ENCODE results near the gene TRMT44.
"Not testable (repeated sequence)": the region's sequence is repeated elsewhere in the genome, so short reads cannot be mapped to it uniquely, and the experiment has no call there.

Gene TRMT44

GRCh38 chr4:8414377-8414776 lies 26.2 kb upstream of the TRMT44 start:
- H3K4me3 ChIP-seq (ENCODE audit: low read depth, low read length): no peak overlapping the region
- no peak for TF ChIP-seq CTCF (IDR thresholded peaks at IDR 0.05; ENCODE audit: low read depth, low read length)

- no peak for TF ChIP-seq CTCF (IDR thresholded peaks at IDR 0.05; ENCODE audit: low read depth, low read length)
- H3K4me3 ChIP-seq (ENCODE audit: low read depth, low read length): no peak overlapping the region
These were observed 23.4 kb upstream of the TRMT44 start for GRCh38 chr4:8417071-8417614.

- TF ChIP-seq CTCF (IDR thresholded peaks at IDR 0.05; ENCODE audit: low read depth, low read length): no peak
- no peak overlapping the region for H3K4me3 ChIP-seq (ENCODE audit: low read depth, low read length)
These were observed 21.1 kb upstream of the TRMT44 start for GRCh38 chr4:8419222-8420041.

GRCh38 chr4:8420151-8420550 lies 20.4 kb upstream of the TRMT44 start:
- H3K4me3 ChIP-seq (ENCODE audit: low read depth, low read length): not testable (repeated sequence)

GRCh38 chr4:8422327-8422726 lies 18.2 kb upstream of the TRMT44 start:
- no peak overlapping the region for H3K4me3 ChIP-seq (ENCODE audit: low read depth, low read length)
- TF ChIP-seq CTCF (IDR thresholded peaks at IDR 0.05; ENCODE audit: low read depth, low read length): no peak

GRCh38 chr4:8422786-8423185 lies 17.8 kb upstream of the TRMT44 start:
- no peak overlapping the region for H3K4me3 ChIP-seq (ENCODE audit: low read depth, low read length)
- TF ChIP-seq CTCF (IDR thresholded peaks at IDR 0.05; ENCODE audit: low read depth, low read length): no peak

GRCh38 chr4:8427262-8427661 lies 13.3 kb upstream of the TRMT44 start:
- TF ChIP-seq CTCF (IDR thresholded peaks at IDR 0.05; ENCODE audit: low read depth, low read length): no peak
- H3K4me3 ChIP-seq (ENCODE audit: low read depth, low read length): peak overlapping the region; percentile 63

Data from WI38 (cell line).